Renal pelvis (tissue), 4 donors: Measurements from ENCODE around the gene POLK. TPM values are rescaled to one million over a fixed set of nuclear protein-coding genes. Genes with fewer than 3 reads are reported as not detected.

Experiments used
- DNase-seq: peaks from one replicate; pipeline ENCODE4 v3.0.0-alpha.2; 2013
- polyA plus RNA-seq, 3 donors: library from polyadenylated mRNA; unstranded; fragments of 120-200 nt; gene quantifications; one replicate each; pipeline ENCODE4 v1.2.1, GENCODE V29; 2013; ENCODE audit not compliant: insufficient read length in 3 of 3

Gene POLK
- polyA plus RNA-seq, 3 donors: 21.3 to 32.3 (median 31.2) TPM

DNA sequence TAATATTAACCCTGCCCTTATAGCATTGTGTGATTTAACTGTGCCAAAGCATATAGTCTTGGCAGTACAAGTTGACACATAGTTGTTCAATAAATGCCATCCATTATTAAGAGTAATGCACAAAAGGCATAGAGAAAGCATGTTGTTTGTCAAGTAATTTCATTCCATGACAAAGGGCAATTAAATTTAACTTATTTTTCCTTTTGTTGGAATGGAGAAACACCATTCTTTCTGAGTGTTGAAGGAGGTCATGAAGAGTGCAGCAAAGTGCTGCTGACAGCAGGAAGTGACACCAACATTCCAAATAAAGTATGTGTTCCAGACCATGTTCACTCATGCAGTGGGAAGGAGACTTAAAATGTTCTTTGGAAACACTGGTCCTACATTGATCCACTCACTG, 128.7 kb downstream of the POLK start:
- peak; percentile 72 for DNase-seq

DNA sequence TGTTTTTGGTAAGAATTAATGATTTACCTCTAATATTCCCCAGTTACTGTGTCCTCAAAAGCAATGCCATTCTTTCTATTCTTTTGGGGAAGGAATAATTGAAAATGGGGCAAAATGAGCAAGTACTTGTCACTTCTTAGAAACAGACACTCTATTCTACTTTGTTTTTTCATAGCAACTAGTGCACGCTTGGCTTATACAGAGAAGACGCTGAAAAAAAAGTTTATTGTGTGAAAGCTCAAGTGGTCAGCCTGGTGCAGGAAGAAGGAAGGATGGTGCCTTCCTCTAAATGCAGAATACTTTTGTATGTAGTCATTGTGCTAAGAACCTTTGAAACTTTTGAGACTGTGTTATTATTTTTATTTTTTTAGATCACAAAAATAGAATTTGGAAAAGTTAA, 129.1 kb downstream of the POLK start:
- DNase-seq: no peak

DNA sequence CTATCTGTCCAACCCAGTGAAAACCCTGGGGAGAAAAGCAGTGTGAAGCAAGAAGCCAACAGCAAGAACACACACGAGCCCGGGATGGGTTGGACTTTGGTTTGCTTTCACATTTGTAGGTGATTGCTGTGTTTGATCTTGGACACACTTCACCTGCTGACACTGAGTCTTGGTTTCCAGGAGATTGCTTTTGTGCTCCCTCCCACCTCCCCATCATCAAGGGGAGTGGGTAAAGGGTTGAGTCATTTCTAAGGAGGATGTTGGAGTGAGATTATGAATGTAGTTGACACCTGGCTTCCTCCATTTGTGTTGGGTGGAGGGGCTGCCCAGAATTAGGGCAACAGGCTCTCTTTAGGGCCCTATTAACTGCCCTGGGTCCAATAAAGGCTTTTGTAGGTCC, 137.0 kb downstream of the POLK start:
- no peak for DNase-seq

Other genes starting within 250 kb of the POLK start
- gene HMGCR, start 174.7 kb upstream of the POLK start, polyA plus RNA-seq: 10 to 100 TPM; 76.0 to 91.8 (median 84.6) TPM
- 10 to 100 TPM; 52.0 to 57.2 (median 57.1) TPM for gene CERT1, start 262 bp upstream of the POLK start, polyA plus RNA-seq
- gene ANKDD1B, start 99.6 kb downstream of the POLK start, polyA plus RNA-seq: 10 to 100 TPM in 2 of 3 donors, 1 to 10 TPM in 1; 6.2 to 10.3 (median 10.2) TPM
- 10 to 100 TPM; 12.7 to 19.9 (median 18.6) TPM for gene POC5, start 205.5 kb downstream of the POLK start, polyA plus RNA-seq